Measurements from ENCODE around the gene PPEF2. TPM values are rescaled to one million over a fixed set of nuclear protein-coding genes. Genes with fewer than 3 reads are reported as not detected.

The PPEF2 gene
- total and polyA plus RNA-seq, 9 donors, result not detected

- H3K9me3 ChIP-seq, result no peaks in the 10 kb centered on the region
- no peak for DNase-seq
- WGBS, 3 donors, result 60 to 69% (median 64%) methylated on average over 6 of the region's 6 CpGs
These were observed 24.0 kb downstream of the PPEF2 start for GRCh38 chr4:75878246-75878756.

DNA sequence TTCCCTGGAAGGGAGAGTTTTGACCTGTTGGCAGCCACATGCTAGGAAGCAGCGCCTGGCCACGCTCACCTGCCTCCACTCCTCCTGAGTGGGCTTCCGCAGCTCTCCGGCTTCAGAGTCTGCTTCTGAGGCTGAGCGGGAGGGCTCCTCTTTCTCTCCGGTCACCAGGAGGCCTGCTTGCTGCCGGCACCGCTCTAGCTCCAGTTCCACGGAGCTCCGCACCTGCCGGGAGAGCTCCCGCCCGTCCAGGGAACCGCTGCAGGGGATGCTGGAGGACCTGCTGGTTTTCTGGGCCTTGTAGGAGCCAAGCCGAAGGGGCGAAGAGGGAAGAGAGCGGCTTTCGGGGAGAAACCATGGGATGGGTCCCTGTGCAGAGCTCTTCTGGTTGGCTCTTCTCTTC, 26.0 kb downstream of the PPEF2 start:
- intact Hi-C loops (cut with DNase I), result no loop called here
- H3K9me3 ChIP-seq, result no peaks in the 10 kb centered on the region
- no peaks in the 10 kb centered on the region for H3K27me3 ChIP-seq
- 78 to 85% (median 85%) methylated on average over 18 of the region's 18 CpGs for WGBS, 3 donors
- no peak for DNase-seq
- TF ChIP-seq POLR2A (IDR thresholded peaks at IDR 0.05) (no peak), EP300 (IDR thresholded peaks at IDR 0.05) (no peak)
- H3K4me3 ChIP-seq, result no peak overlapping the region
- H3K36me3 ChIP-seq, result no peaks in the 10 kb centered on the region
- no peak overlapping the region for H3K27ac ChIP-seq
- no peaks in the 10 kb centered on the region for H3K4me1 ChIP-seq (ENCODE audit: insufficient read depth)

More at GRCh38 chr4:75878246-75878756, 24.0 kb downstream of the PPEF2 start:
- H3K27ac ChIP-seq, result no peak overlapping the region
- H3K36me3 ChIP-seq, result no peaks in the 10 kb centered on the region
- no peaks in the 10 kb centered on the region for H3K27me3 ChIP-seq
- intact Hi-C loops (cut with DNase I), result no loop called here
- H3K4me1 ChIP-seq (ENCODE audit: insufficient read depth), result no peaks in the 10 kb centered on the region
- no peak overlapping the region for H3K4me3 ChIP-seq
- TF ChIP-seq POLR2A (IDR thresholded peaks at IDR 0.05), result no peak
- TF ChIP-seq CTCF (IDR thresholded peaks at IDR 0.05), result no peak
- TF ChIP-seq EP300 (IDR thresholded peaks at IDR 0.05), result no peak

GRCh38 chr4:75869100-75869499, 33.2 kb downstream of the PPEF2 start:
- intact Hi-C loops (cut with DNase I), result no loop called here
- Histone ChIP-seq H3K9me3 (no peaks in the 10 kb centered on the region), H3K4me3 (no peak overlapping the region), H3K4me1 (ENCODE audit: insufficient read depth) (no peaks in the 10 kb centered on the region), H3K36me3 (no peaks in the 10 kb centered on the region), H3K27me3 (no peaks in the 10 kb centered on the region), H3K27ac (no peak overlapping the region)
- DNase-seq, result no peak
- TF ChIP-seq POLR2A (IDR thresholded peaks at IDR 0.05) (no peak), CTCF (IDR thresholded peaks at IDR 0.05) (no peak), EP300 (IDR thresholded peaks at IDR 0.05) (no peak)
- WGBS, 3 donors, result 47 to 59% (median 51%) methylated on average over 3 of the region's 3 CpGs

DNA sequence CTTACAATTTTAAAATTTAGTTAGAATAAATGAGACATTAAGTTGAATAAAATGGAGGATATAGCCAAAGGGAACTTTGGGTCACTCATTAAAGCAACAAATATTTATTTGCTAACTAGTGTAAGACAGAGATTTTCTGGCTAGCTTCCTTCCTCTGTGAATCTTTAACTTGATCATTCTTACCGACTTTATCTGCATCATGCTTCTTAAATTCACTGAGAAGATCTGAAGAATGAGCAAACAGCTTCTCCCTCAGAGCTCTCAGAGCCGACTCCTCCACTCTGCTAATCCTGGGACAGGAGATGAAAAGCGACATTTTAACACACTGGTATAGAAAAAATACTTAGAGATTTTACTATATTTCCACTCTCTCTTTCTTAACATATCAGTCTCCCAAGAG, 35.1 kb downstream of the PPEF2 start:
- intact Hi-C loops (cut with DNase I), result no loop called here
- H3K27me3 ChIP-seq, result no peaks in the 10 kb centered on the region
- no peak for DNase-seq
- no peaks in the 10 kb centered on the region for H3K36me3 ChIP-seq
- H3K4me3 ChIP-seq, result no peak overlapping the region
- H3K4me1 ChIP-seq (ENCODE audit: insufficient read depth), result no peaks in the 10 kb centered on the region
- no peaks in the 10 kb centered on the region for H3K9me3 ChIP-seq
- WGBS, 3 donors, result 43 to 47% (median 44%) methylated on average over 3 of the region's 3 CpGs
- H3K27ac ChIP-seq, result no peak overlapping the region
- TF ChIP-seq POLR2A (IDR thresholded peaks at IDR 0.05) (no peak), CTCF (IDR thresholded peaks at IDR 0.05) (no peak), EP300 (IDR thresholded peaks at IDR 0.05) (no peak)

- Histone ChIP-seq H3K27me3 (no peaks in the 10 kb centered on the region), H3K4me3 (no peak overlapping the region), H3K27ac (no peak overlapping the region), H3K36me3 (no peaks in the 10 kb centered on the region), H3K9me3 (no peaks in the 10 kb centered on the region), H3K4me1 (ENCODE audit: insufficient read depth) (no peaks in the 10 kb centered on the region)
- intact Hi-C loops (cut with DNase I), result no loop called here
- DNase-seq, result no peak
- TF ChIP-seq EP300 (IDR thresholded peaks at IDR 0.05) (no peak), CTCF (IDR thresholded peaks at IDR 0.05) (no peak), POLR2A (IDR thresholded peaks at IDR 0.05) (no peak)
- WGBS, 3 donors, result 71 to 79% (median 73%) methylated on average over 5 of the region's 5 CpGs
These were observed 41.6 kb downstream of the PPEF2 start for GRCh38 chr4:75860606-75861005.
